HEK293 (cell line): ENCODE results near the gene INPP4B.

ENCODE experiments used
- CTCF ChIA-PET: fragments of 350-600 bp; formaldehyde crosslinking; extraction: SDS; loops from one replicate; lab custom pipeline; 2021; ENCODE audit warnings: antibody characterized with exemption; lab: Yijun Ruan, JAX
- POLR2A ChIA-PET: fragments of 300-600 bp; formaldehyde crosslinking; extraction: SDS; loops from one replicate; lab custom pipeline; 2020; ENCODE audit warnings: antibody characterized with exemption, inconsistent platforms; lab: Yijun Ruan, JAX
- H3K27ac ChIP-seq: fragments of 200-500 bp; sonication (Bioruptor generic); 2 replicates; pipeline ENCODE4 v1.5.1; 2014; ENCODE audit warnings: low read depth, low read length, control low read depth, inconsistent platforms; ENCODE audit errors: extremely low read depth
- H3K36me3 ChIP-seq, 2 experiments: fragments of 200-500 bp in 1 of 2; sonication (Bioruptor generic) in 1 of 2; 1 replicate in 1 of 2; 2 replicates in 1 of 2; pipeline ENCODE4 v1.5.1; 2014 to 2017; ENCODE audit warnings: inconsistent platforms in 2 of 2, low read length in 2 of 2; ENCODE audit not compliant: control insufficient read depth in 2 of 2, insufficient read depth in 1 of 2
- H3K4me1 ChIP-seq: fragments of 200-500 bp; sonication (Bioruptor generic); 2 replicates; pipeline ENCODE4 v1.5.1; 2014; ENCODE audit warnings: mild to moderate bottlenecking, low read length, inconsistent platforms; ENCODE audit not compliant: control insufficient read depth, insufficient read depth
- H3K4me3 ChIP-seq: 2 replicates; pipeline ENCODE4 v1.5.1; 2011; ENCODE audit warnings: low read depth, mild to moderate bottlenecking, control low read depth, low read length, moderate library complexity
- H3K9me3 ChIP-seq: fragments of 200-500 bp; sonication (Bioruptor generic); 2 replicates; pipeline ENCODE4 v1.5.1; 2014; ENCODE audit warnings: low read depth, low read length, inconsistent platforms; ENCODE audit not compliant: control insufficient read depth, insufficient read depth
- ATF2 ChIP-seq: fragments of 450-650 bp; formaldehyde crosslinking; IDR thresholded peaks from 2 replicates; pipeline ENCODE4 v1.5.1; 2016; ENCODE audit warnings: missing biosample characterization, missing genetic modification characterization, low read depth
- BCL11B ChIP-seq: fragments of 450-650 bp; formaldehyde crosslinking; IDR thresholded peaks from 2 replicates; pipeline ENCODE4 v1.5.1; 2016; ENCODE audit warnings: low read depth, missing biosample characterization, missing genetic modification characterization
- KLF10 ChIP-seq: fragments of 450-650 bp; IDR thresholded peaks from 2 replicates; pipeline ENCODE4 v1.5.1; 2018; ENCODE audit warnings: missing biosample characterization, mild to moderate bottlenecking, missing genetic modification characterization
- SALL2 ChIP-seq: fragments of 450-650 bp; formaldehyde crosslinking; IDR thresholded peaks from 2 replicates; pipeline ENCODE4 v1.5.0; 2017; ENCODE audit warnings: missing biosample characterization, mild to moderate bottlenecking, missing genetic modification characterization, borderline replicate concordance
- ZBTB11 ChIP-seq: fragments of 450-650 bp; formaldehyde crosslinking; conservative IDR thresholded peaks from 2 replicates; pipeline ENCODE4 v1.5.1; 2016; ENCODE audit warnings: low read depth, missing biosample characterization, missing genetic modification characterization
- ZBTB21 ChIP-seq: fragments of 450-650 bp; formaldehyde crosslinking; IDR thresholded peaks from 2 replicates; pipeline ENCODE4 v1.5.1; 2017; ENCODE audit warnings: missing biosample characterization, missing genetic modification characterization
- ZNF174 ChIP-seq: fragments of 450-650 bp; formaldehyde crosslinking; IDR thresholded peaks from 2 replicates; pipeline ENCODE4 v1.5.0; 2017; ENCODE audit warnings: missing biosample characterization, mild to moderate bottlenecking, missing genetic modification characterization
- ZNF19 ChIP-seq: fragments of 450-650 bp; formaldehyde crosslinking; IDR thresholded peaks from 2 replicates; pipeline ENCODE4; 2016; ENCODE audit warnings: missing biosample characterization, missing genetic modification characterization, low read depth
- ZNF214 ChIP-seq: fragments of 450-650 bp; formaldehyde crosslinking; IDR thresholded peaks from 2 replicates; pipeline ENCODE4 v1.5.1; 2017; ENCODE audit warnings: missing biosample characterization, mild to moderate bottlenecking, missing genetic modification characterization, borderline replicate concordance
- ZNF266 ChIP-seq: fragments of 450-650 bp; formaldehyde crosslinking; IDR thresholded peaks from 2 replicates; pipeline ENCODE4 v1.5.1; 2016; ENCODE audit warnings: missing biosample characterization, missing genetic modification characterization, low read depth
- ZNF341 ChIP-seq: fragments of 450-650 bp; formaldehyde crosslinking; IDR thresholded peaks from 2 replicates; pipeline ENCODE4; 2016; ENCODE audit warnings: low read depth, missing biosample characterization, missing genetic modification characterization
- ZNF391 ChIP-seq: fragments of 450-650 bp; formaldehyde crosslinking; IDR thresholded peaks from 2 replicates; pipeline ENCODE4 v1.5.1; 2016; ENCODE audit warnings: low read depth, missing biosample characterization, missing genetic modification characterization, borderline replicate concordance
- ZNF501 ChIP-seq: fragments of 450-650 bp; formaldehyde crosslinking; IDR thresholded peaks from 2 replicates; pipeline ENCODE4 v1.5.1; 2016; ENCODE audit warnings: missing biosample characterization, missing genetic modification characterization
- ZNF510 ChIP-seq: fragments of 450-650 bp; formaldehyde crosslinking; IDR thresholded peaks from 2 replicates; pipeline ENCODE4 v1.5.1; 2018; ENCODE audit warnings: mild to moderate bottlenecking, missing genetic modification characterization, missing biosample characterization; ENCODE audit not compliant: insufficient replicate concordance
- ZNF521 ChIP-seq: fragments of 450-650 bp; formaldehyde crosslinking; IDR thresholded peaks from 2 replicates; pipeline ENCODE4 v1.5.1; 2017; ENCODE audit warnings: missing biosample characterization, mild to moderate bottlenecking, missing genetic modification characterization
- ZNF692 ChIP-seq: fragments of 450-650 bp; formaldehyde crosslinking; IDR thresholded peaks from 2 replicates; pipeline ENCODE4 v1.5.1; 2016; ENCODE audit warnings: missing biosample characterization, missing genetic modification characterization
- ZNF701 ChIP-seq: fragments of 450-650 bp; formaldehyde crosslinking; IDR thresholded peaks from 2 replicates; pipeline ENCODE4 v1.5.1; 2016; ENCODE audit warnings: missing biosample characterization, missing genetic modification characterization
- ZSCAN23 ChIP-seq: fragments of 450-650 bp; formaldehyde crosslinking; IDR thresholded peaks from 2 replicates; pipeline ENCODE4 v1.5.1; 2016; ENCODE audit warnings: missing biosample characterization, missing genetic modification characterization
- ZSCAN5A ChIP-seq: fragments of 450-650 bp; formaldehyde crosslinking; IDR thresholded peaks from 2 replicates; pipeline ENCODE4 v1.5.1; 2016; ENCODE audit warnings: missing biosample characterization, missing genetic modification characterization

INPP4B gene

GRCh38 chr4:142100941-142101340, 745.2 kb downstream of the INPP4B start:
- CTCF ChIA-PET = no interaction called here
- H3K27ac ChIP-seq = no peak overlapping the region

GRCh38 chr4:142098900-142099545, 747.1 kb downstream of the INPP4B start:
- ChIA-PET POLR2A (no interaction called here), CTCF (no interaction called here)
- Histone ChIP-seq H3K36me3 (no peaks in the 10 kb centered on the region), H3K4me1 (no peaks in the 10 kb centered on the region), H3K4me3 (no peak overlapping the region), H3K9me3 (no peaks in the 10 kb centered on the region), H3K27ac (no peak overlapping the region)
- no peak for TF ChIP-seq ZNF341 (tag by site-specific recombination)
- no peak for TF ChIP-seq ZNF501 (tag by site-specific recombination)
- TF ChIP-seq ZNF174 (tag by site-specific recombination) = no peak
- TF ChIP-seq ZSCAN23 (tag by site-specific recombination) = no peak
- TF ChIP-seq ZNF391 (tag by site-specific recombination) = no peak
- no peak for TF ChIP-seq BCL11B (tag by site-specific recombination)
- TF ChIP-seq ZNF510 = no peak
- TF ChIP-seq ZBTB11 (tag by site-specific recombination) = no peak
- TF ChIP-seq ZSCAN5A (tag by site-specific recombination) = no peak
- TF ChIP-seq ZBTB21 (tag by site-specific recombination) = no peak
- no peak for TF ChIP-seq ZNF692 (tag by site-specific recombination)
- no peak for TF ChIP-seq KLF10 (tag by site-specific recombination)
- no peak for TF ChIP-seq ZNF701 (tag by site-specific recombination)
- no peak for TF ChIP-seq SALL2
- TF ChIP-seq ZNF19 = no peak
- TF ChIP-seq ZNF521 = no peak
- TF ChIP-seq ZNF214 (tag by site-specific recombination) = no peak

More at GRCh38 chr4:142100941-142101340, 745.2 kb downstream of the INPP4B start:
- no peak overlapping the region for H3K4me3 ChIP-seq
- TF ChIP-seq ATF2 (tag by site-specific recombination) (no peak), ZNF266 (no peak)
- POLR2A ChIA-PET = no interaction called here
- no peaks in the 10 kb centered on the region for H3K9me3 ChIP-seq
- no peaks in the 10 kb centered on the region for H3K36me3 ChIP-seq
- no peaks in the 10 kb centered on the region for H3K4me1 ChIP-seq
